GM12873 (cell line): Measurements from ENCODE around the gene CHRM4.

Source experiments
- TF ChIP-seq, protein P1 (sequence below): IDR thresholded peaks from 2 replicates; pipeline ENCODE4 v1.5.1; 2012; ENCODE audit warnings: low read depth, mild to moderate bottlenecking, moderate library complexity, low read length, control low read depth; ENCODE audit not compliant: insufficient read depth; ENCODE audit errors: missing control alignments

Gene CHRM4

DNA sequence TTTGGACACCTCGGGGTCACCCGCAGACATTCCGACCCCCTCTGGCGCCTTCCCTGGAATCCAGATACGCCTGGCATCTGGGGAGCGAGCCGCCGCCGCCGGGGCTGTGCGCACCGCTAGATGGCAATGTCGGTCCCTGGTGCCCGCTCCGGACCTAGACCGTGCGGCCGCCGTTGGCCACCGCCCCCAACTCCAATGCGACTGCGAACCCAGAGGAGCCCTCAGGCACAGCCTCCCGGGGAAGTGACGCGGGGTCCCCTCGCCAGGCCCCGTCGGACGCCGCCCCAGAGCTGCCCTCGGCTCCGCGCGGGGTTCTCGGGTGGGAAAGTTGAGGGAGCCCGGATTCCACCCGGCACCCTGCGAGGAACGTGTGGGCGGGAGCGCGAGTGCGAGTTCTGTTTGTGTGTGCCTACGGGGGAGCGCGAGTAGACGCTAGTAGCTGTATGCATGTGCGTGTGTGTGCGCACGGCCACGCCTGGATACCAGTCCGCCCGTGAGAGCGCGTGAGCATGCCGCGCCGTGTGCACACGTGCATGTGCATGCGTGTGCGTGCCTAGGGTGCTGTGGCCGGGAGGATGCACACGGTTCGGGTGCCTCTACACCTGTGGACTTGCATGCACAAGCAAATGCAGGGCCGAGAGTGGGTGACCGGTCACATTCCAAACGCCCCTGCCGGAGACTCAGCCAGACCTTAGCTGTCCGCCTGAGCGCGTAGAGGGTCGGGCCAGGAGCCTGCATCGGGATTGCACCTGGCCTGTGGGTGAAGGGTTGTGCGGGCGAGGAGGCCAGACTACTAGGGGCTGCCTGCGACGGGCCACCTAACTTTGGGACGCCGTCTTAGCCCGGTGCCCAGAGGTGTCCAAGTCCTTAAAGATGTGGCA lies 1.9 kb downstream of the CHRM4 start:
- TF ChIP-seq, protein P1, sequence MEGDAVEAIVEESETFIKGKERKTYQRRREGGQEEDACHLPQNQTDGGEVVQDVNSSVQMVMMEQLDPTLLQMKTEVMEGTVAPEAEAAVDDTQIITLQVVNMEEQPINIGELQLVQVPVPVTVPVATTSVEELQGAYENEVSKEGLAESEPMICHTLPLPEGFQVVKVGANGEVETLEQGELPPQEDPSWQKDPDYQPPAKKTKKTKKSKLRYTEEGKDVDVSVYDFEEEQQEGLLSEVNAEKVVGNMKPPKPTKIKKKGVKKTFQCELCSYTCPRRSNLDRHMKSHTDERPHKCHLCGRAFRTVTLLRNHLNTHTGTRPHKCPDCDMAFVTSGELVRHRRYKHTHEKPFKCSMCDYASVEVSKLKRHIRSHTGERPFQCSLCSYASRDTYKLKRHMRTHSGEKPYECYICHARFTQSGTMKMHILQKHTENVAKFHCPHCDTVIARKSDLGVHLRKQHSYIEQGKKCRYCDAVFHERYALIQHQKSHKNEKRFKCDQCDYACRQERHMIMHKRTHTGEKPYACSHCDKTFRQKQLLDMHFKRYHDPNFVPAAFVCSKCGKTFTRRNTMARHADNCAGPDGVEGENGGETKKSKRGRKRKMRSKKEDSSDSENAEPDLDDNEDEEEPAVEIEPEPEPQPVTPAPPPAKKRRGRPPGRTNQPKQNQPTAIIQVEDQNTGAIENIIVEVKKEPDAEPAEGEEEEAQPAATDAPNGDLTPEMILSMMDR = peak; percentile 80

DNA sequence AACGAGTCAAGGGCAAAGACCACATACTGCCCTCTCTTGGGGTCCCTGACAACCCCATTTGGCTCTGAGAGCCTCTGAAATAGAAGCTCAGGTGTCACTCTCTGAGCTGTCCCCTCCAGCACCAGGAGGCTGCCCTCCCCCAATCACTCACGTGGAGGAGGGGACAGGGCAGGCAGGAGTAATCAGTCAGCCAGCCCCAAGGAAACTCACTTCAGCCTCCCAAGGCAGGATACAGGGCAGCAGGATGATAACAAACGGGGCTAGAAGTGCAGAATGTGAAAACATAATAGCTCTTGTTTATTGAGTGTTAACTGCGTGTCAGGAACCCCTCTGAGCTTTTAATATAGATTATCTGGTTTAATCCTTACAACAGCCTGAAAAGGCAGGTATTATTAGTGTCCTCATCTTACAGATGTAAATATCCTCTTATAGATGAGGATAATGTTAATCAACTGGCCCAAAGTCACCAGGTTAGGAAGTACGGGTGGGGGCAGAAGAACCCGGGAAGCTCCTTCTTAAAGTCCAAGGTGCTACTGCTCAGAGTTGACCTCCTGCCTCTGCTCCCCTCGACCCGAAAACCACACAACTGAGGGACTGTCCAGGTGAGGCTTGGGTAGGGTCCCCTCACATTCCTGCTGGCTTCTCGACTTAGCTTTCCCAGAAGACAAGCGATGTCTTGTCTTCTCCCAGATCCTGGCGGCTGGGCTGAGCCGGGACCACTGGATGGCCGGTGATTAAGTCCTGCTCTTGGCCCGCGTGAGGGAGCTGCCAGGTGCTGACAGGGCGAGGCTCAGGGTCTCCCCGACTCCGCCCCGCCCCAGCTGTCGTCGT lies 2.7 kb downstream of the CHRM4 start:
- TF ChIP-seq, protein P1 = no peak

DNA sequence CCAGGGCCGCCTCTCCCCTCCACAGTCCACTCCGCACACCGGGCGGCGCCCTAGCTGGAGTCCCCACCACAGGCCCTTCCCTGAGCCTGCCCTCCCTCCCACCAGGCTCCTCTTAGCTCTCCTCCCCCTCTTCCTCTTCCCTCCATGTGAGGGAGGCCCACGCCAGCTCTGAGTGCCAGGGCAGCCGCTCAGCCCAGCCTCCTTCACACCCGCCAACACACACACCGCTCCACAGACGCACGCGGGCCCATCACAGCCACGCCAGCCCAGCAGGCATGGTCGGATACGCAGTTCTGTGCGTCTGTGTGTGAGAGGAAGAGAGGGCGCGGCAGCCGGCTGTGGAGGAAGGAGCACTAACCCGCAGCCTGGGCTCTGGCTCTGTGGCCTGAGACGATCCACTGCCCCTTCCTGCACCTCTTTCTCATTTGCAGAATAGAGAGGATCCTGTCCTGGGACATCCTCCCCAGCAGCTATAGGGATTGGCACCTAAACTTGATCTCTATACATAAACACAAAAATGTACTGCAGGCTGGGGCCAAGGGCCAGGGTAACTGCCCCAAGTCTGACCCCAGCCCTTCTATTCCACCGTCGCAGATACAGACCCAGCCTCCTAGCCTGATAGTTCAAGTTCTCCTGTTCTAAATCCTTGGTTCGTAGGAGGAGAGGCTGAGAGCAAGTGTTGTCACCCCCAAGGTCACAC lies 3.5 kb downstream of the CHRM4 start:
- TF ChIP-seq, protein P1 = no peak

DNA sequence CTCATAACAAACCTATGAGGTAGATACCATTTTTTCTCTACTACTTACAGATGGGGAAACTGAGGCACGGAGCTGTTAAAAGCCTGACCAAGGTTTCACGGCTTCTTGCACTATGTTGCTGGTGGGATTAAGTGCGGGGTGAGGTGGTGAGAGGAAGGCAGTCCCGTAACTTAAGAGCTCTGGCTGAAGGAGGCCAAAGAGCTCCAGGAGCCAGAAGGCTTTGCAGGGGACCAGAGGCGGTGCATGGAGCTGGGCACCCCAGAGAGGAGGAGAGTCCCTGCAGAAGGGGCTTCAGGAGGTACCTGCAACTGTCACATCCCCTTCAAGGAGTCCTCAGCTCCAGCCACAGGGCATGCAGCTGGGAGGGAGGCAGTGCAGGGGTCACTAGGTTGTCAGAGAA lies 4.1 kb downstream of the CHRM4 start:
- TF ChIP-seq, protein P1 = no peak

DNA sequence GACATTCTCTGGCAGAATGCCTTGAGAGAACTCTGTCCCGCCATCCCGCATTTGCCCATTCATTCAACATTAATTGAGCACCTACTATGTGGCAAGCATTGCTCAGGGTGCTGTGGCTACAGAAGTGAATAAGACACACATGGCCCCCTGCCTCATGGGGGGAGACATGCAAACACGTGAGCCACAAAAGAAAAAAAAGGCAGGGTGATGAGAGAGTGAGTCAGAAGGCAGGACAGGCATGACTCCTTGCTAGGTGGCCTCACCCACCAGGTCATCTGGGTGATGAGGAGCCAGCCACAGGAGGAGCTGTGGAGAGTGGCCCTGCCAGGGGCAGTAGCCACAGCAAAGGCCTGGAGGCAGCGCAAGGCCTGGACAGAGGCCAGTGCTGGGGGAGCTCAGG lies 4.9 kb downstream of the CHRM4 start:
- TF ChIP-seq, protein P1 = no peak

DNA sequence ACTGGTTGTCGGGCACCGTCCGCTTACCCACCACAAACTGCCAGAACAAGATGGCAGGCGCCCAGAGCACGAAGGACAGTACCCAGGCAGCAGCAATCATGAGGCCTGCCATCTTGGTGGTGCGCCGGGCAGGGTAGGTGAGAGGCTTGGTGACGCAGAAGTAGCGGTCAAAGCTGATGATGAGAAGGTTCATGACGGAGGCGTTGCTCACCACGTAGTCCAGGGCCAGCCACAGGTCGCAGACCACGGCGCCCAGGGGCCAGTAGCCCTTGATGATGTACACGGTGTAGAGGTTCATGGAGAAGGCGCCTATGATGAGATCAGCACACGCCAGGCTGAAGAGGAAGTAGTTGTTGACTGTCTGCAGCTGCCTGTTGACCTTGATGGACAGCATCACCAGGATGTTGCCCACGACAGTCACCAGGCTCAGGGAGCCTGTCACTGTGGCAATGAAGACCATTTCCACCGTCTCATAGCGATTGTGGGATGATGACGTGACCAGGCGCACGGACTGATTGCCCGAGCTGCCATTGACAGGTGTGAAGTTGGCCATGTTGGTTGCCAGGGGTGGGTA lies 5.5 kb downstream of the CHRM4 start:
- TF ChIP-seq, protein P1 = no peak
